Measurements from ENCODE around the gene LMX1B.

The LMX1B gene

GRCh38 chr9:126638571-126639132 lies 24.9 kb downstream of the LMX1B start:
- H3K27me3 ChIP-seq (ENCODE audit: insufficient read depth, low read length), result peaks cover 19% of the 10 kb centered on the region
- H4K8ac ChIP-seq (ENCODE audit: low read depth, low read length), result no peak overlapping the region
- H4K12ac ChIP-seq (ENCODE audit: low read depth, low read length), result no peak overlapping the region
- no peak overlapping the region for H2BK5ac ChIP-seq (ENCODE audit: low read depth, low read length, poor library complexity)
- no peak overlapping the region for H3K14ac ChIP-seq (ENCODE audit: low read length)
- no peak overlapping the region for H2AFZ ChIP-seq (ENCODE audit: insufficient read depth, low read length, poor library complexity)
- no peak overlapping the region for H3K9ac ChIP-seq (ENCODE audit: low read length)
- H3K23ac ChIP-seq (ENCODE audit: low read length), result no peak overlapping the region
- H3K18ac ChIP-seq (ENCODE audit: low read length), result no peak overlapping the region
- no peak overlapping the region for H2BK120ac ChIP-seq (ENCODE audit: insufficient read depth, low read length, poor library complexity)
- H3K27ac ChIP-seq (ENCODE audit: low read depth, low read length), result no peak overlapping the region
- H3K79me1 ChIP-seq (ENCODE audit: low read length), result no peaks in the 10 kb centered on the region
- no peaks in the 10 kb centered on the region for H3K36me3 ChIP-seq (ENCODE audit: control insufficient read depth in 1 of 2, insufficient read depth in 2 of 2, low read length in 2 of 2)
- WGBS (ENCODE audit: extremely low coverage, insufficient coverage, insufficient read length), result no CpG with 5 or more reads among the region's 30 CpGs
- no peak overlapping the region for H2BK12ac ChIP-seq (ENCODE audit: low read length)
- peaks cover 5% of the 10 kb centered on the region for H3K9me3 ChIP-seq (ENCODE audit: insufficient read depth, low read depth, low read length)
- H4K91ac ChIP-seq (ENCODE audit: low read depth, low read length), result no peak overlapping the region
- no peaks in the 10 kb centered on the region for H3K4me1 ChIP-seq (ENCODE audit: control insufficient read depth in 1 of 2, insufficient read depth in 2 of 2, low read length in 2 of 2)
- no peak overlapping the region for H3K4me3 ChIP-seq (ENCODE audit: low read depth, low read length)
- no peak for DNase-seq
- no peak overlapping the region for H2AK5ac ChIP-seq (ENCODE audit: low read length)
- H3K4ac ChIP-seq (ENCODE audit: low read depth, low read length), result no peak overlapping the region
- H3K79me2 ChIP-seq (ENCODE audit: control insufficient read depth, insufficient read depth, low read length, poor library complexity), result no peaks in the 10 kb centered on the region
- H3K4me2 ChIP-seq (ENCODE audit: low read length), result no peak overlapping the region

DNA sequence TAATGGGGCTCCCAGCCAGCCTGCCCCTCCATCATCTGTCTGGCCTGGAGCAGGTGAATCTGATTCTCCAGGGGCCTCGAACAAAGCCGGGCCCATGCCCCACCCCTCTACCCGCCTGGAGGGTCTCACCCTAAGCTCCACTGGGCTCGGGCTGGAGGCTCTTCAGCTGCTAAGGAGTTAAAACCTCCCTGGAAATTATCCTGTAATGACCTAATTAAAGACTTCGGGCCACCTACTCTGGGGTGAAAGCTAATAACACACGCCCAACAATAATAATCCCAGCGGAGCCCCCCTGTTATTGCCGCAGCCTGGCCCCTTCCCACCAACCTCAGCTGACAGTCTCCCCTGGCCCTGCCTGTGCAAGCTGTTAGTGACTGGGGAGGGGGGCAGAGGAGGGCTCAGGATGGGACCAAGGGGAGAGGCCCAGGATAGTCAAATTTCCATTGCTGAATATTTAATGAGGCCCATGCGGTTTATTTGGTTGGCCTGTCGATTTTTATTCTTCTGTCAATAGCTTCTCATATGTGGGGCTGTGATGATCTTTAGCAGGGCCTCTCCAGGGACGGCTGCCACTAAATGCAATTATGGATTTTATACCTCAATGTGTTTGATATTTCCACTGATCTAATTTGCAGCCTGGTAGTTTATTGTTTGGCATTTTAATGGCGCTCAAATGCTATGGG lies 25.7 kb downstream of the LMX1B start:
- Histone ChIP-seq H3K9me3 (ENCODE audit: insufficient read depth, low read depth, low read length) (peaks cover 5% of the 10 kb centered on the region), H2BK12ac (ENCODE audit: low read length) (no peak overlapping the region), H4K12ac (ENCODE audit: low read depth, low read length) (no peak overlapping the region), H3K79me2 (ENCODE audit: control insufficient read depth, insufficient read depth, low read length, poor library complexity) (no peaks in the 10 kb centered on the region), H2AFZ (ENCODE audit: insufficient read depth, low read length, poor library complexity) (no peak overlapping the region), H3K18ac (ENCODE audit: low read length) (no peak overlapping the region), H3K9ac (ENCODE audit: low read length) (no peak overlapping the region), H3K4ac (ENCODE audit: low read depth, low read length) (no peak overlapping the region), H3K23ac (ENCODE audit: low read length) (no peak overlapping the region), H3K36me3 (ENCODE audit: control insufficient read depth in 1 of 2, insufficient read depth in 2 of 2, low read length in 2 of 2) (no peaks in the 10 kb centered on the region), H3K4me3 (ENCODE audit: low read depth, low read length) (no peak overlapping the region), H4K91ac (ENCODE audit: low read depth, low read length) (no peak overlapping the region), H2BK5ac (ENCODE audit: low read depth, low read length, poor library complexity) (no peak overlapping the region), H3K4me2 (ENCODE audit: low read length) (no peak overlapping the region), H4K8ac (ENCODE audit: low read depth, low read length) (no peak overlapping the region), H3K27me3 (ENCODE audit: insufficient read depth, low read length) (peaks cover 20% of the 10 kb centered on the region), H2AK5ac (ENCODE audit: low read length) (no peak overlapping the region), H3K79me1 (ENCODE audit: low read length) (no peaks in the 10 kb centered on the region), H3K27ac (ENCODE audit: low read depth, low read length) (no peak overlapping the region), H3K14ac (ENCODE audit: low read length) (no peak overlapping the region), H3K4me1 (ENCODE audit: control insufficient read depth in 1 of 2, insufficient read depth in 2 of 2, low read length in 2 of 2) (peaks cover 0 to 6% of the 10 kb centered on the region in 2 experiments), H2BK120ac (ENCODE audit: insufficient read depth, low read length, poor library complexity) (no peak overlapping the region)
- no peak for DNase-seq
- WGBS (ENCODE audit: extremely low coverage, insufficient coverage, insufficient read length), result no CpG with 5 or more reads among the region's 12 CpGs

DNA sequence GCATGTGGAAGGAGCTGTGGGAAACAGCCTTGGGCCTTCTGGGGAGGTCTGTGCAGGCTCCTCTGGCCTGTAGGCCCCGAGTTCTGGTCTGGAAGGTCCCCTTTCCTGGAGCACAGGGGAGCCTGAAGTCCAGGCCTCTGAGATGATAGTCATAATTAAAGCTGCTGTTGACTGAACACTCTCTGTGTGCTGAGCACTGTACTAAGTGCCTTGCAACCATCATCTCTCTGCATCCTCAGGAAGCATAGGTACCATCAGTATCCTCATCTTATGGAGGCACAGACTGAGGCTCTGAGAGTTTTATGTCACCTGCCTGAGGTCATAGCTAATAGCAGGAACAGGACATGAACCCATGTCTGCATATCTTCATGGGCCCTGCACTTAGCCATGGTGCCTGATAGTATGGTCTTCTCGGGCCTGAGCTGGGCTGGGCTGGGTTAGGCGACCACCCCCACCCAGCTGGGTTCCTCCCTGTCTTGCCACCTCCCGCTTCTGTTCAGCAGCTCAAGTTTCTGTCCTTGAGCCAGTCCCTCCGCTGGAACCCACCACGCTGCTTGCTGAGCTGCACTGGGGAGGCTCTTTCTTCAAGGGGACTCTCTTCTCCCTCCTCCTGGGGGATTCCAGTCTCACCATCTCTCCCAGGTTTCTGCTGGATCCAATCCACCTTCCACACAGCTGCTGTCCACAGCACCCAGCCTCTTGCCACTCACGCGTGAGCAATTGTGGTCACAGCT lies 27.6 kb downstream of the LMX1B start:
- Histone ChIP-seq H2BK5ac (ENCODE audit: low read depth, low read length, poor library complexity) (no peak overlapping the region), H2BK12ac (ENCODE audit: low read length) (no peak overlapping the region), H3K9ac (ENCODE audit: low read length) (no peak overlapping the region), H3K9me3 (ENCODE audit: insufficient read depth, low read depth, low read length) (peaks cover 5% of the 10 kb centered on the region), H3K18ac (ENCODE audit: low read length) (no peak overlapping the region), H2AFZ (ENCODE audit: insufficient read depth, low read length, poor library complexity) (no peak overlapping the region), H3K27me3 (ENCODE audit: insufficient read depth, low read length) (peaks cover 20% of the 10 kb centered on the region), H3K36me3 (ENCODE audit: control insufficient read depth in 1 of 2, insufficient read depth in 2 of 2, low read length in 2 of 2) (no peaks in the 10 kb centered on the region), H3K27ac (ENCODE audit: low read depth, low read length) (no peak overlapping the region), H3K4ac (ENCODE audit: low read depth, low read length) (no peak overlapping the region), H3K4me2 (ENCODE audit: low read length) (no peak overlapping the region), H3K23ac (ENCODE audit: low read length) (no peak overlapping the region), H2BK120ac (ENCODE audit: insufficient read depth, low read length, poor library complexity) (no peak overlapping the region), H4K12ac (ENCODE audit: low read depth, low read length) (no peak overlapping the region), H3K4me1 (ENCODE audit: control insufficient read depth in 1 of 2, insufficient read depth in 2 of 2, low read length in 2 of 2) (peaks cover 0 to 6% of the 10 kb centered on the region in 2 experiments), H4K8ac (ENCODE audit: low read depth, low read length) (no peak overlapping the region), H4K91ac (ENCODE audit: low read depth, low read length) (no peak overlapping the region), H2AK5ac (ENCODE audit: low read length) (no peak overlapping the region), H3K14ac (ENCODE audit: low read length) (no peak overlapping the region), H3K79me2 (ENCODE audit: control insufficient read depth, insufficient read depth, low read length, poor library complexity) (no peaks in the 10 kb centered on the region), H3K4me3 (ENCODE audit: low read depth, low read length) (no peak overlapping the region), H3K79me1 (ENCODE audit: low read length) (no peaks in the 10 kb centered on the region)
- WGBS (ENCODE audit: extremely low coverage, insufficient coverage, insufficient read length), result no CpG with 5 or more reads among the region's 8 CpGs
- DNase-seq, result no peak

DNA sequence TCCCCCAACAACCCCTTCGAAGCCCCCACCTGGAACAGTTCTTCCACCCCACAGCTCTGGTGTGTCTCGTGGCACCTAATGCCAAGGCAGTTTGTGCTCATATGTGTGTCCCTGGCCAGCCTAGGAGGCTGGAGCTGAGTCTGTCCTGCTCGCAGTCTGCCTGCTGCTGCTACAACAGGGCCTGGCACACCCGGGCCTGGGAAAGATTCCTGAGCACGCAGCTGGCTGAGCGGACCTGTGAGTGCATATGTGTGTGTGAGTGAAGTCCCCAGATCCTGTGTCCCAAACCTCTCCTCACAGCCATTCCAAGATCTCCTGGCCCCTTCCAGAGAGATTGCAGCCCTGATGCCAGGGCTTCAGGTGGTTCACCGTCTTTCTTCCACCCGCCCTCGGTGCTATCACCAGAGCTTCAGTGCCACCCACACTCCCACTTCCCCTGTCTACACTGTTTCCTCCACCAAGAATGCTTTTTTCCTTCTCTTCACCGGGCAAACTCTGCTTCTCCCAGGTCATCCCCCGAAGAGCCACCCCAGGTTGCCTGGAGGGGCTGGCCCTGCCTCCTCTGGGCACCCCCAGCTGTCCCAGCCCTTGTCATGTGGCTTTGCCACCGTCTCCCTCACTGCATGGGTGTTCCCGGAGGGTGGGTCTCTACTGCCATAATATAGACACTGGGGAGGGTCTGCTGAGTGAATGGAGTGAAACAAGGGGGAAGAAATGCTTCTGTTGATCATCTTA lies 28.4 kb downstream of the LMX1B start:
- no peak overlapping the region for H3K23ac ChIP-seq (ENCODE audit: low read length)
- peaks cover 0 to 6% of the 10 kb centered on the region in 2 experiments for H3K4me1 ChIP-seq (ENCODE audit: control insufficient read depth in 1 of 2, insufficient read depth in 2 of 2, low read length in 2 of 2)
- DNase-seq, result no peak
- no peak overlapping the region for H3K18ac ChIP-seq (ENCODE audit: low read length)
- H3K4me3 ChIP-seq (ENCODE audit: low read depth, low read length), result no peak overlapping the region
- no peak overlapping the region for H4K12ac ChIP-seq (ENCODE audit: low read depth, low read length)
- no peak overlapping the region for H3K4ac ChIP-seq (ENCODE audit: low read depth, low read length)
- H3K14ac ChIP-seq (ENCODE audit: low read length), result no peak overlapping the region
- no peak overlapping the region for H3K9ac ChIP-seq (ENCODE audit: low read length)
- no peak overlapping the region for H3K4me2 ChIP-seq (ENCODE audit: low read length)
- peaks cover 20% of the 10 kb centered on the region for H3K27me3 ChIP-seq (ENCODE audit: insufficient read depth, low read length)
- H3K79me1 ChIP-seq (ENCODE audit: low read length), result no peaks in the 10 kb centered on the region
- H2BK12ac ChIP-seq (ENCODE audit: low read length), result no peak overlapping the region
- no peak overlapping the region for H2AFZ ChIP-seq (ENCODE audit: insufficient read depth, low read length, poor library complexity)
- no peak overlapping the region for H4K91ac ChIP-seq (ENCODE audit: low read depth, low read length)
- H3K79me2 ChIP-seq (ENCODE audit: control insufficient read depth, insufficient read depth, low read length, poor library complexity), result no peaks in the 10 kb centered on the region
- H3K27ac ChIP-seq (ENCODE audit: low read depth, low read length), result no peak overlapping the region
- no peak overlapping the region for H2AK5ac ChIP-seq (ENCODE audit: low read length)
- peaks cover 3% of the 10 kb centered on the region for H3K9me3 ChIP-seq (ENCODE audit: insufficient read depth, low read depth, low read length)
- WGBS (ENCODE audit: extremely low coverage, insufficient coverage, insufficient read length), result no CpG with 5 or more reads among the region's 13 CpGs
- no peak overlapping the region for H4K8ac ChIP-seq (ENCODE audit: low read depth, low read length)
- no peaks in the 10 kb centered on the region for H3K36me3 ChIP-seq (ENCODE audit: control insufficient read depth in 1 of 2, insufficient read depth in 2 of 2, low read length in 2 of 2)
- H2BK120ac ChIP-seq (ENCODE audit: insufficient read depth, low read length, poor library complexity), result no peak overlapping the region
- H2BK5ac ChIP-seq (ENCODE audit: low read depth, low read length, poor library complexity), result no peak overlapping the region

Measured in trophoblast cell (in vitro differentiated cells and primary cell).